ENCODE measurements around the gene TSPO2.

- TF ChIP-seq, protein P1, sequence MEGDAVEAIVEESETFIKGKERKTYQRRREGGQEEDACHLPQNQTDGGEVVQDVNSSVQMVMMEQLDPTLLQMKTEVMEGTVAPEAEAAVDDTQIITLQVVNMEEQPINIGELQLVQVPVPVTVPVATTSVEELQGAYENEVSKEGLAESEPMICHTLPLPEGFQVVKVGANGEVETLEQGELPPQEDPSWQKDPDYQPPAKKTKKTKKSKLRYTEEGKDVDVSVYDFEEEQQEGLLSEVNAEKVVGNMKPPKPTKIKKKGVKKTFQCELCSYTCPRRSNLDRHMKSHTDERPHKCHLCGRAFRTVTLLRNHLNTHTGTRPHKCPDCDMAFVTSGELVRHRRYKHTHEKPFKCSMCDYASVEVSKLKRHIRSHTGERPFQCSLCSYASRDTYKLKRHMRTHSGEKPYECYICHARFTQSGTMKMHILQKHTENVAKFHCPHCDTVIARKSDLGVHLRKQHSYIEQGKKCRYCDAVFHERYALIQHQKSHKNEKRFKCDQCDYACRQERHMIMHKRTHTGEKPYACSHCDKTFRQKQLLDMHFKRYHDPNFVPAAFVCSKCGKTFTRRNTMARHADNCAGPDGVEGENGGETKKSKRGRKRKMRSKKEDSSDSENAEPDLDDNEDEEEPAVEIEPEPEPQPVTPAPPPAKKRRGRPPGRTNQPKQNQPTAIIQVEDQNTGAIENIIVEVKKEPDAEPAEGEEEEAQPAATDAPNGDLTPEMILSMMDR (IDR thresholded peaks at IDR 0.05; ENCODE audit: low read depth, low read length, poor library complexity, severe bottlenecking), result no peak
- TF ChIP-seq EZH2phosphoT487 (IDR thresholded peaks at IDR 0.05; ENCODE audit: borderline replicate concordance, low read length), result no peak
These were observed 36.8 kb downstream of the TSPO2 start for GRCh38 chr6:41079080-41079479.

All from DOHH2 (cell line).